ENCODE measurements around the gene ZC3HAV1L.
A peak's percentile ranks its signal among the peaks of the same experiment; 100 is the strongest.
"Not testable (repeated sequence)": the region's sequence is repeated elsewhere in the genome, so short reads cannot be mapped to it uniquely, and the experiment has no call there.

ZC3HAV1L gene

GRCh38 chr7:139035586-139036353, at the start of gene ZC3HAV1L:
Gene ZC3HAV1L, minus strand, starts transcription at chr7:139036042. Its CDS starts 25 bp downstream, at chr7:139036017.
- peak; percentile 71 for DNase-seq (ENCODE audit: low read depth)
- TF ChIP-seq CTCF (conservative IDR thresholded peaks at IDR 0.05; ENCODE audit: low read length): no peak
- H3K4me3 ChIP-seq (ENCODE audit: low read length): peak within 1 kb of the TSS; percentile 73

GRCh38 chr7:139084709-139085108, 48.9 kb upstream of the ZC3HAV1L start:
- DNase-seq (ENCODE audit: low read depth): no peak
- no peak for TF ChIP-seq CTCF (conservative IDR thresholded peaks at IDR 0.05; ENCODE audit: low read length)
- H3K4me3 ChIP-seq (ENCODE audit: low read length): no peak overlapping the region

GRCh38 chr7:139081584-139081983, 45.7 kb upstream of the ZC3HAV1L start:
- DNase-seq (ENCODE audit: low read depth): no peak
- H3K4me3 ChIP-seq (ENCODE audit: low read length): no peak overlapping the region
- no peak for TF ChIP-seq CTCF (conservative IDR thresholded peaks at IDR 0.05; ENCODE audit: low read length)

GRCh38 chr7:139080905-139081304, 45.1 kb upstream of the ZC3HAV1L start:
- no peak overlapping the region for H3K4me3 ChIP-seq (ENCODE audit: low read length)
- no peak for DNase-seq (ENCODE audit: low read depth)
- TF ChIP-seq CTCF (conservative IDR thresholded peaks at IDR 0.05; ENCODE audit: low read length): no peak

- no peak for TF ChIP-seq CTCF (conservative IDR thresholded peaks at IDR 0.05; ENCODE audit: low read length)
- H3K4me3 ChIP-seq (ENCODE audit: low read length): no peak overlapping the region
- no peak for DNase-seq (ENCODE audit: low read depth)
Observed at GRCh38 chr7:139079861-139080260, 44.0 kb upstream of the ZC3HAV1L start.

- no peak for DNase-seq (ENCODE audit: low read depth)
- no peak overlapping the region for H3K4me3 ChIP-seq (ENCODE audit: low read length)
- no peak for TF ChIP-seq CTCF (conservative IDR thresholded peaks at IDR 0.05; ENCODE audit: low read length)
Observed at GRCh38 chr7:139078911-139079310, 43.1 kb upstream of the ZC3HAV1L start.

GRCh38 chr7:139078399-139078798, 42.6 kb upstream of the ZC3HAV1L start:
- peak; percentile 25 for DNase-seq (ENCODE audit: low read depth)
- no peak overlapping the region for H3K4me3 ChIP-seq (ENCODE audit: low read length)
- TF ChIP-seq CTCF (conservative IDR thresholded peaks at IDR 0.05; ENCODE audit: low read length): no peak

- not testable (repeated sequence) for DNase-seq (ENCODE audit: low read depth); H3K4me3 ChIP-seq (ENCODE audit: low read length)
Observed at GRCh38 chr7:139077706-139078105, 41.9 kb upstream of the ZC3HAV1L start.
